Activated CD4-positive, alpha-beta T cell treated with anti-CD3 and anti-CD28 coated beads, Interleukin-2, amount 10 ng/mL, durations not matched to agents 24 days and 14 days (primary cell): ENCODE data around the gene SBNO1. TPM values are rescaled to one million over a fixed set of nuclear protein-coding genes. Genes with fewer than 3 reads are reported as not detected.

Experiments
- DNase-seq: peaks from one replicate; pipeline ENCODE4 v3.0.0; 2022
- H3K27ac Mint-ChIP-seq: one replicate; pipeline ENCODE4 v1.8.0; 2022; ENCODE audit warnings: mild to moderate bottlenecking, mixed read lengths
- H3K27me3 Mint-ChIP-seq: one replicate; pipeline ENCODE4 v1.8.0; 2022; ENCODE audit warnings: mixed read lengths
- H3K36me3 Mint-ChIP-seq: one replicate; pipeline ENCODE4 v1.8.0; 2022; ENCODE audit warnings: low read depth, mild to moderate bottlenecking, mixed read lengths
- H3K4me1 Mint-ChIP-seq: one replicate; pipeline ENCODE4 v1.8.0; 2021; ENCODE audit warnings: mixed read lengths
- H3K4me3 Mint-ChIP-seq: one replicate; pipeline ENCODE4 v1.8.0; 2022; ENCODE audit warnings: mild to moderate bottlenecking, moderate library complexity, mixed read lengths
- H3K9me3 Mint-ChIP-seq: one replicate; pipeline ENCODE4 v1.8.0; 2021; ENCODE audit warnings: mixed read lengths
- intact Hi-C: fragments of 100-400 bp; cut with micrococcal nuclease; formaldehyde crosslinking; loops from one replicate; pipeline ENCODE4 v1.15.1; 2023
- total RNA-seq: library from RNA; stranded (reverse); gene quantifications from 2 replicates; pipeline ENCODE4 v1.2.3, GENCODE V29; 2022

Gene SBNO1
- total RNA-seq, 1 donor from 2014 or later: 54.2 TPM

DNA sequence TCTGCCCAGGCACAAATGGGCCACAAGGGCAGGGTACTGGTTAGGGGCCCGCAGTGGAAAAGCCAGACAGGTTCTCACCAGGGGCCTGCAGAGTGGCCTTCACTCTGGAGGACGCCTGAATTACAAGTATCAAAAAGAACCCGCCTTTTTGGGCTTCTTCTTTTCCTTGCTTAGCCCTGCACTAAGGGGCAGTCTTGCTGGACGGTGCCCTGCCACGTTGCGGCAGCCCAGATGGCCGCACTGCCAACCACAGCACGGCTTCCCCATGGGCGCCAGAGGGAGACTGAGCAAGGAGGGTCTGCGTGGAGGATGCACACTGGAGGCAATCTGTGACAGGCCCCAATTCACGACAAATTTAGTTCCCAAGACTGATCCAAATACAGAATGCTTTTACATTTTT, 74.7 kb downstream of the SBNO1 start:
- Mint-ChIP-seq H3K27ac (peak overlapping the region; percentile 34), H3K36me3 (peaks cover 26% of the 10 kb centered on the region), H3K27me3 (no peaks in the 10 kb centered on the region), H3K4me1 (peaks cover 2% of the 10 kb centered on the region), H3K9me3 (no peaks in the 10 kb centered on the region), H3K4me3 (no peak overlapping the region)
- intact Hi-C loops: no loop called here
- no peak for DNase-seq

DNA sequence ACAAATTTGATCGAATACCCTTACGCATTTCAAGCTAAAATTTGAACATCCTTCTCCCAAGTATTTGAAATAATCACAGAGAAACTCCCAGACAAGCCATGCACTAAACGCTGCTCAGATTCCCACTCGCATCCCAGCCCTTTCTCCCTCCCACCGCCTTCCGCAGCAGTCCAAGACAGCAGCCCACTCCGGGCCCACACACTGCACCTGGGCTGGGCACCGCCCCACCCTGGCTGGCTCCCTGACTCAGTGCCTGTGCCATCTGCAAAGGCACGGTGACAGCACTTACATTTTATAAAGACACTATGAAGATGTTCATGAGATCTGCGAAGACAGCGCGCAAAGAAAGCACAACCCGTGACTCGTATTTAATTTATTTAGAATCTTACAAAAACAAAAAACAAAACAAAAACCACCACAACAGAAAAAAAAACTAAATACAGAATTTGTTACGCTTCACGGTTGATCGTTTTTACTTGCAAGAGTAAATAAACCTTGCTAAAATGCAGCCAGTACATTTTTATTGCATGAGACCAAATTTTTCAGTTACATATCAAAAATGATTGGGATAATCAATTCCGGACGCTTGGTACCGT, 75.8 kb downstream of the SBNO1 start:
- no peak overlapping the region for H3K27ac Mint-ChIP-seq
- H3K27me3 Mint-ChIP-seq: no peaks in the 10 kb centered on the region
- no peak for DNase-seq
- H3K9me3 Mint-ChIP-seq: no peaks in the 10 kb centered on the region
- peaks cover 19% of the 10 kb centered on the region for H3K36me3 Mint-ChIP-seq
- intact Hi-C loops: no loop called here
- peaks cover 2% of the 10 kb centered on the region for H3K4me1 Mint-ChIP-seq
- H3K4me3 Mint-ChIP-seq: no peak overlapping the region

DNA sequence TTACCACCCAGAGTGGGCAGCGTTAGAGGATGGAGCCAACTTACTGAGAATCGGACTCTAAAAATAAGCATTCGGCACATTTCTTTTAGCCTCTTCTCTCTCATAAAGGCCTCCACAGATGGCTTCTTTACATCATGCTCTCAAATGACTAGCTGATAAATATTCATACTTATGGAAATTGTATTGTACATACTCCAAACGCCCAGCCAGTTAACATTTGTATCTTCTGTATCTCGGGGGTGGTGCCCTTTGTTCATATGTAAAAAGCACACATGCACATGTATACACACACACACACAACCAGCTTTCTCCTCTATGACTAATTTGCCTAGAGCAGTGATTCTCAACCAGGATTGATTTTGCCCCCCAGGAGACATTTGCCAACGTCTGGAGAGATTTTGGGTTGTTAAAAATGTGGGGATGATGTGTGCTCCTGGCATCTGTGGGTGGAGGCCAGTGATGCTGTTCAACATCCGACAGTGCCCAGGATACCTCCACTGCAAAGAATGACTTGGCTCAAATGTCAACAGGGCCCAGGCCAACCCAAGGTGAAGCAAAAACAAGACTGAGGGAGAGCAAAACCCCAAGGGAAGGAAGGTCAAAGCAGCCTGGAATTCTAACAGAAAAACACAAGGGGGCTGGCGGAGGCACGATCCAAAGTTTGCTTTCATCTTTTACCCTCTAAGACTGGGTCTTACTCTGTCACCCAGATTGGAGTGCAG, 77.8 kb downstream of the SBNO1 start:
- no peaks in the 10 kb centered on the region for H3K27me3 Mint-ChIP-seq
- peaks cover 10% of the 10 kb centered on the region for H3K36me3 Mint-ChIP-seq
- intact Hi-C loops: no loop called here
- peaks cover 2% of the 10 kb centered on the region for H3K4me1 Mint-ChIP-seq
- H3K27ac Mint-ChIP-seq: no peak overlapping the region
- H3K4me3 Mint-ChIP-seq: no peak overlapping the region
- DNase-seq: no peak
- no peaks in the 10 kb centered on the region for H3K9me3 Mint-ChIP-seq

DNA sequence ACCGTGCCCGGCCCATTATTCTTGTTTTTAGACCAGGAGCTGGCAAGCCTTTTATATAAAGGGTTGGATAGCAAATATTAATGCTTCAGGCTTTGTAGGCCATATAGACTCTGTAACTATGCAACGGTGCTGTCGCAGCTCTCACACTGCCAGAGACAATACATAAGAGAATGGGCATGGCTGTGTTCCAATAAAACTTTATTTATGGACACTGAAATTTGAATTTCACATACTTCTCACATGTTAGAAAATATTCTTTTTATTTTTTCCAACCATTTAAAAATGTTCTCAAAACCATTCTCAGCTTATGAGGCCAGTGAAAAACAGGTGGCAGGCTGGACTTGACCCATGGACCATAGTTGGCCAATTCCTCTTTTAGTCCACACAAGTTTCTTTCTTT, 80.0 kb downstream of the SBNO1 start:
- Mint-ChIP-seq H3K9me3 (no peaks in the 10 kb centered on the region), H3K4me3 (no peak overlapping the region), H3K4me1 (peaks cover 2% of the 10 kb centered on the region), H3K36me3 (peaks cover 8% of the 10 kb centered on the region), H3K27ac (no peak overlapping the region), H3K27me3 (no peaks in the 10 kb centered on the region)
- intact Hi-C loops: no loop called here
- DNase-seq: no peak

DNA sequence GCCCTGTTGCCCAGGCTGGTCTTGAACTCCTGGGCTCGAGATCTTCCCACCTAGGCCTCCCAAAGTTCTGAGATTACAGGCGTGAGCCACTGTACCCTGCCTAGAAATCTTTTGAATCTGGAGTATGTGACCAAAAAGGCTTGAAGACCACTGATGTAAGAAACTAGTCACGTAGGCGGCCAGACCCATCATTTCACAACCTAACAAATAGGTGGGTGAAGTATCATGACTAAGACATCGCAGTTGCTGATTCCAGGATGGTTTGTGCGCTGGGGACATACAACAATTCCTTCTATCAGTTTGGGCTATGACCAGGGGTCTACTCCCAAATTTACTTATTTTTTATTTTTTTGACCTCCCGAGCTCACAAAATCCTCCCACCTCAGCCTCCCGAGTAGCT, 81.2 kb downstream of the SBNO1 start:
- Mint-ChIP-seq H3K27ac (no peak overlapping the region), H3K36me3 (no peaks in the 10 kb centered on the region), H3K4me1 (peaks cover 2% of the 10 kb centered on the region), H3K27me3 (no peaks in the 10 kb centered on the region), H3K4me3 (no peak overlapping the region), H3K9me3 (no peaks in the 10 kb centered on the region)
- no peak for DNase-seq
- intact Hi-C loops: no loop called here

DNA sequence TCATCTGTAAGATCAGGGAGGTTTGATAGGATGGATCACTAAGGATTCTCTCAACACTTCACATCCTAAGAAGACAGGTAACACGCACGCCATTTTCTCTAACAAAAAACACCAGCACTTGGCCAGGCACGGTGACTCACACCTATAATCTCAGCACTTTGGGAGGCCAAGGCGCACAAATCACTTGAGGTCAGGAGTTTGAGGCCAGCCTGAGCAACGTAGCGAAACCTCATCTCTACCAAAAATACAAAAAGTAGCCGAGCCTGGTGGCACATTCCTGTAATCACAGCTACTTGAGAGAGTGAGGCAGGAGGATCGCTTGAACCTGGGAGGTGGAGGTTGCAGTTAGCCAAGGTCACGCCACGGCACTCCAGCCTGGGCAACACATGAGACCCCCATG, 82.5 kb downstream of the SBNO1 start:
- H3K36me3 Mint-ChIP-seq: no peaks in the 10 kb centered on the region
- H3K27me3 Mint-ChIP-seq: no peaks in the 10 kb centered on the region
- no peak overlapping the region for H3K27ac Mint-ChIP-seq
- intact Hi-C loops: no loop called here
- DNase-seq: no peak
- H3K9me3 Mint-ChIP-seq: no peaks in the 10 kb centered on the region
- peaks cover 6% of the 10 kb centered on the region for H3K4me1 Mint-ChIP-seq
- H3K4me3 Mint-ChIP-seq: no peak overlapping the region

DNA sequence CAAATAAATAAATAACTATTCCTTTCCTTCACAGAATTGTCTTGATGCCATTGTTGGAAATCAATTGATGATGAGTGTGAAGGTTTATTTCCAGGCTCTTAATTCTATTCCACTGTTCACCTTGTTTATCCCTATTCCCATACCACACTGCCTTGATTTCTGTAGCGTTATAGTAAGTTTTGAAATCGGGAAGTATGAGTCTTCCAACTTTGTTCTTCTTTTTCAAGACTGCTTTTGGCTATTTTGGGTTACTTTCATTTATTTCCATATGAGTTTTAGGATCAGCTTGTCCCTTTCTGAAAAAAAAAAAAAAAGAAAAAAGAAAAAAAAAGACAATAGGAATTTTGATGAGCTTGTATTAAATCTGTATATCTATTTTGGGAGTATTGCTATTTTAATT, 83.7 kb downstream of the SBNO1 start:
- H3K4me3 Mint-ChIP-seq: no peak overlapping the region
- H3K36me3 Mint-ChIP-seq: no peaks in the 10 kb centered on the region
- H3K27me3 Mint-ChIP-seq: no peaks in the 10 kb centered on the region
- no peaks in the 10 kb centered on the region for H3K9me3 Mint-ChIP-seq
- DNase-seq: no peak
- intact Hi-C loops: no loop called here
- H3K27ac Mint-ChIP-seq: no peak overlapping the region
- H3K4me1 Mint-ChIP-seq: peaks cover 4% of the 10 kb centered on the region

DNA sequence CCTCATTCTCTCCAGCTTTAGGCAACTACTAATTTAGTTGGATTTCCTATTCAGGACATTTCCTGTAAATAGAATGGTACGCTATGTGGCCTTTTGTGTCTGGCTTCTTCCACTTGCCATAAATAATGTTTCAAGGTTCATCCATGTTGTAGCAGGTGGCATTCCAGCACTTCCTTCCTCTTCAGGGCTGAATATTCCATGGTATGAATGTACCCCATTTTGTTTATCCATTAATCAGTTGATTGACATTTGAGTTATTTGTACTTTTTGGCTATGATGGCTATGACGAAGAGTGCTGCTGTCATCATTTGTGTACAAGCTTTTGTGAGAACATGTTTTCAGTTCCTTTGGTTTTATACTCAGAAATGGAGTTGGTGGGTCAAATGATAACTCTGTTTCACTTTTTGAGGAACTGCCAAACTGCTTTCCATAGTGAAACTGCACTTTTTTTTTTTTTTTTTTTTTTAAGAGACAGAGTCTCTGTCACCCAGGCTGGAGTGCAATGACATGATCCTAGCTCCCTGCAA, 86.5 kb downstream of the SBNO1 start:
- peak; percentile 69 for DNase-seq
- intact Hi-C loops: loop anchor here (2.0 kb wide), 1 partner anchor 87 kb away; the partner anchor contains the start of gene SBNO1
- no peaks in the 10 kb centered on the region for H3K36me3 Mint-ChIP-seq
- H3K9me3 Mint-ChIP-seq: no peaks in the 10 kb centered on the region
- no peaks in the 10 kb centered on the region for H3K27me3 Mint-ChIP-seq
- H3K4me1 Mint-ChIP-seq: peaks cover 4% of the 10 kb centered on the region
- peak overlapping the region; percentile 36 for H3K4me3 Mint-ChIP-seq
- H3K27ac Mint-ChIP-seq: peak overlapping the region; percentile 83

DNA sequence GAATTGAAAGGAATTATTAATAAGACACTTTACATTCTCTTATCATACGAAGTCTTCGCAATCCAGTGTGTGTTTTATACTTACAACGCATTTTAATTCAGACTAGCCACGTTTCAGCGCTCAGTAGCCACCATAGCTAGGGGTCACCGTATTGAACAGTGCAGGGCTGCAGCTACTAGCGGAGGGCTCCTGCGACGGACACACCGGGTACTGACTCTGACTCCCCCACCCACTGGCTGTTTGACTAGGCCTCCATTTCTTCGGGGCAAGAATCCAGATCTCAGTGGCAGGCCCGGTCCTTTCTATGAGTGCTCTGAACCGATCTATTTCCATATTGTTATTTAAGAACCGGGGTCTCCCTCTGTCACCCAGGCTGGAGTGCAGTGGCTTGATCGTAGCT, 91.5 kb downstream of the SBNO1 start:
- no peaks in the 10 kb centered on the region for H3K9me3 Mint-ChIP-seq
- H3K36me3 Mint-ChIP-seq: peaks cover 2% of the 10 kb centered on the region
- H3K27me3 Mint-ChIP-seq: no peaks in the 10 kb centered on the region
- H3K27ac Mint-ChIP-seq: peak overlapping the region; percentile 17
- intact Hi-C loops: no loop called here
- peaks cover 19% of the 10 kb centered on the region for H3K4me1 Mint-ChIP-seq
- no peak for DNase-seq
- peak overlapping the region; percentile 29 for H3K4me3 Mint-ChIP-seq

DNA sequence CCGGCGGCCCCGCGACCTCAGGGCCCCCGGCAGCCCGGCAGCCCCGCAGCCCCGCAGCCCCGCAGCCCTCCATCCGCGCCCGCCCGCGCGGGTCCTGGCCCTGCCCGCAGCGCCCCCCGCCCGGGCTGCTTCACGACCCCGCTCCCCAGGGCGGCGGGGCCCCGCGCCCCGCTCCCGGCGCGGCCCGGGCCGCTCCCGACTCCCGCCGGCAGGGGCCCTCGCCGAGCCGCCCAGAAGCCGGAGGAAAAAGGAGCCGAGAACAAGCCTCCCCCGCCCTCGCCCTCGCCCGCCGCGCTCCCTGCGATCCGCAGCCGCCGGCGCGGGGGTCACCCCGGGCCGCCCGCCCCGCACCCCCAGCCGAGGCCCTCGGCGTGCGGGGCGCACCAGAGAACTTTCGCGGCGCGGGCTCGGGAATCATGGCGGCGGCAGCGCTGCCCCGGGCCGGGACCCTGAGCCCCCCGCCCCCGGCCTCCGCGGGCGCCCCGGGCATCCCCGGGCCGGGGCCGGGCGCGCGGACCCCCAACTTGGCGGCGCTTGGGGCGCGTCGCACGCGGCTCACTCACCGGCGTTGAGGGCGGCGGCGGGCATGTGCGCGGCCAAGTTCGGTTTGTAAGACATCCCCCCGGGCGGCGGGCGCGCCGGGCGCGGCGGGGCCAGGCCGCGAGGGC, 93.5 kb downstream of the SBNO1 start:
- H3K27ac Mint-ChIP-seq: no peak overlapping the region
- peak overlapping the region; percentile 92 for H3K4me3 Mint-ChIP-seq
- peaks cover 16% of the 10 kb centered on the region for H3K4me1 Mint-ChIP-seq
- intact Hi-C loops: loop anchor here (1.0 to 2.0 kb wide), 2 partner anchors 38 to 118 kb away; partner anchors contain the start of genes MPHOSPH9 and MTRFR
- H3K9me3 Mint-ChIP-seq: no peaks in the 10 kb centered on the region
- peaks cover 2% of the 10 kb centered on the region for H3K36me3 Mint-ChIP-seq
- DNase-seq: peak; percentile 93
- no peaks in the 10 kb centered on the region for H3K27me3 Mint-ChIP-seq

DNA sequence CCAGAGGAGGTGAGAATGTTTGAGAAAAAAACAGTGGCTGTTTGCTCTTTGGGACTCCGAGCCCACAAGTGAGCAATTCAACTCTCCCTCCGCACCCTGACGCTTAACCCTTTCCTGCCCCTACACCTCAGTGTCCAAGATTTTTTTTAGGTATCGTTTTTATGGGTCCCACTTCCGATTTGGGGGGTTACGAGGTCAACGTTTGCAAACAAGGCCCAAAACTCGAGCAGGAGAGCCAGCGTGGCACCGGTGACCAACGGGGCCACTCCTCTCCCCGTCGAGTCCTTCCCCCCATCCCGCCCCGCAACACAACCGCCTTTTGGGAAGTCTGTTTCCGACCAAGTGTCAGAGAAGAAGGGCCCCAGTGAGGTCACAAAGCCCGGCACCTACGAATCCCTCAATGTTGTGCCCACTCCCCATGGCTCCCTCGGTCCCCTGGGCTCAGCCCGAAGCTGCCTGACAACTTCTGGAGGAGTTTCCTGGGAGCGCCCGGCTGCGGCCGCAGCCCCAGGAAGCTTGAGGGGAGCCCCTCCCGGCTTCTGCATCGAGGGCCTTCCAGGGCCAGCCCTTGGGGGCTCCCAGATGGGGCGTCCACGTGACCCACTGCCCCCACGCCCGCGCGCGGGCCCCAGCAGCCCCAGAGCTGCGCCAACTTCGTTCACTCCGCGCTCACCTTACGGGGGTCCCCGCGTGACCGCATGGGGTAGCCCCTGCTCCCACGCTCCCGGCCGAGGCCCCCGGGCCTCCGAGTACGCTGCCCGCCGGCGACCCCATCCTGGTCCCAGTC, 94.2 kb downstream of the SBNO1 start:
- Mint-ChIP-seq H3K9me3 (no peaks in the 10 kb centered on the region), H3K4me1 (peaks cover 16% of the 10 kb centered on the region), H3K36me3 (peaks cover 2% of the 10 kb centered on the region), H3K27ac (peak overlapping the region; percentile 83), H3K4me3 (peak overlapping the region; percentile 92), H3K27me3 (no peaks in the 10 kb centered on the region)
- DNase-seq: peak; percentile 73
- intact Hi-C loops: loop anchor here (2.0 kb wide), 1 partner anchor 38 kb away; the partner anchor contains the start of genes MPHOSPH9 and MTRFR

DNA sequence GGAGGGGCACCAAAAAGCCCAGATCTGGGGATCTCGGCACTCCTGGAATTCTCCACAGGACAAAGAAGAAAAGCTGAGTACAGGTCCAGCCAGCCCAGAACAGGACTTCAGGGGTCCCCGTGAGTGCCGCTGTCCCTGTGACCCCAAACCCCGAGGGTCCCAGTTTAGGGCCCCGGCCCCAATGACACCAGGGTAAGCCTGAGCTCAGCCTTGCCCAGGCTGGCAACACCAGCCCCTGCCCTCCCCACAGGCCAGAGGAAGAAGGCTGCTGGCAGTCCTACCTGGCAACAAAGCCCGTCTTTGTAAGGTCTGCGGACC, 94.8 kb downstream of the SBNO1 start:
- Mint-ChIP-seq H3K4me3 (peak overlapping the region; percentile 92), H3K27me3 (no peaks in the 10 kb centered on the region), H3K4me1 (peaks cover 16% of the 10 kb centered on the region), H3K9me3 (no peaks in the 10 kb centered on the region), H3K36me3 (peaks cover 2% of the 10 kb centered on the region), H3K27ac (peak overlapping the region; percentile 83)
- intact Hi-C loops: loop anchor here (2.0 kb wide), 1 partner anchor 37 kb away; the partner anchor contains the start of genes MPHOSPH9 and MTRFR
- DNase-seq: no peak

DNA sequence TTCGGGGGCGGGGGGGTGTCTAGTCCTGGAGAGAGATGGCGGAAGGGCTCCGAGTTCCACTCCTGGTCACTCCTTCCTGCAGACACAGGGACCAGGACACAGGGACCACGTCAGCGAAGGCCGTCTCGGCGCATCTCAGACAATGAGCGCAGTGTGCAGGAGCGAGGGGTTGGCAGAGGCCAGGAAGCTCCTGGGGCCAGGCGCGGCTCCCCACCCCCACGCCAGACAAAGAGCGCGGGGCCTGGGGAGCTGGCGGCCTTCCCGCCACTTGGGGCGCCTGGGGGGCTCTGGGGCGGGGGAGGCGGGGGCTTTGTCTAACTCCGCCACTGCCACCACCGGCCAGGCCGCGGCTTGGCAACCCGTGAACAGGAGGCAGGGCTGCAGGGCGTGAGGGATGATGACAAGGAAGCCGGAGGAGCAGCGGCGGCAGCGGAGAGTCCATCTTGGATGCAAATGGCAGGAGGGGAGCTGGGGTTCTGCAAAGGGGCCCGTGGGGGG, 95.2 kb downstream of the SBNO1 start:
- intact Hi-C loops: no loop called here
- no peaks in the 10 kb centered on the region for H3K9me3 Mint-ChIP-seq
- H3K27me3 Mint-ChIP-seq: no peaks in the 10 kb centered on the region
- peak overlapping the region; percentile 83 for H3K27ac Mint-ChIP-seq
- peaks cover 4% of the 10 kb centered on the region for H3K36me3 Mint-ChIP-seq
- H3K4me3 Mint-ChIP-seq: peak overlapping the region; percentile 92
- peaks cover 16% of the 10 kb centered on the region for H3K4me1 Mint-ChIP-seq
- peak; percentile 76 for DNase-seq
